Amniotic epithelial cell (primary cell): ENCODE measurements around the gene ERC1.

Source experiments
- DNase-seq: peaks from one replicate; pipeline ENCODE4 v3.0.0-alpha.2; 2010; ENCODE audit warnings: low read depth

Gene ERC1

GRCh38 chr12:1539135-1539534, 548.1 kb downstream of the ERC1 start:
- no peak for DNase-seq

GRCh38 chr12:1540690-1541089, 549.7 kb downstream of the ERC1 start:
- DNase-seq, result no peak

GRCh38 chr12:1542599-1542998, 551.6 kb downstream of the ERC1 start:
- DNase-seq, result no peak

- peak; percentile 28 for DNase-seq
Measured at GRCh38 chr12:1544996-1545700, 554.1 kb downstream of the ERC1 start.
